Type B pancreatic cell (in vitro differentiated cells): ENCODE measurements around the gene POU2AF2. TPM values are rescaled to one million over a fixed set of nuclear protein-coding genes. Genes with fewer than 3 reads are reported as not detected.

Experiments used
- DNase-seq: peaks from one replicate; pipeline ENCODE4 v3.0.0; 2021; ENCODE audit warnings: mixed read lengths; ENCODE audit not compliant: unreplicated experiment; ENCODE audit errors: extremely low spot score
- H3K27ac Mint-ChIP-seq: 2 replicates; pipeline ENCODE4 v1.8.0; 2021; ENCODE audit warnings: mild to moderate bottlenecking, mixed read lengths
- H3K27me3 Mint-ChIP-seq: 2 replicates; pipeline ENCODE4 v1.8.0; 2021; ENCODE audit warnings: mixed read lengths
- H3K36me3 Mint-ChIP-seq: 2 replicates; pipeline ENCODE4 v1.8.0; 2021; ENCODE audit warnings: mixed read lengths
- H3K4me1 Mint-ChIP-seq: one replicate; pipeline ENCODE4 v1.8.0; 2021; ENCODE audit warnings: mixed read lengths; ENCODE audit not compliant: unreplicated experiment
- H3K4me3 Mint-ChIP-seq: 2 replicates; pipeline ENCODE4 v1.8.0; 2021; ENCODE audit warnings: mild to moderate bottlenecking, mixed read lengths
- H3K9me3 Mint-ChIP-seq: 2 replicates; pipeline ENCODE4 v1.8.0; 2021; ENCODE audit warnings: mixed read lengths
- total RNA-seq: library from RNA; stranded (reverse); gene quantifications from 2 replicates; pipeline ENCODE4 v1.2.1, GENCODE V29; 2021; ENCODE audit warnings: low replicate concordance
- TF ChIP-seq, protein P1 (sequence below): fragments of 200-600 bp; sonication (generic); conservative IDR thresholded peaks from 2 replicates; pipeline ENCODE4 v1.5.0; 2021; ENCODE audit warnings: antibody characterized with exemption, mild to moderate bottlenecking

POU2AF2 gene
- total RNA-seq, 1 donor from 2014 or later, result 0.39 TPM

DNA sequence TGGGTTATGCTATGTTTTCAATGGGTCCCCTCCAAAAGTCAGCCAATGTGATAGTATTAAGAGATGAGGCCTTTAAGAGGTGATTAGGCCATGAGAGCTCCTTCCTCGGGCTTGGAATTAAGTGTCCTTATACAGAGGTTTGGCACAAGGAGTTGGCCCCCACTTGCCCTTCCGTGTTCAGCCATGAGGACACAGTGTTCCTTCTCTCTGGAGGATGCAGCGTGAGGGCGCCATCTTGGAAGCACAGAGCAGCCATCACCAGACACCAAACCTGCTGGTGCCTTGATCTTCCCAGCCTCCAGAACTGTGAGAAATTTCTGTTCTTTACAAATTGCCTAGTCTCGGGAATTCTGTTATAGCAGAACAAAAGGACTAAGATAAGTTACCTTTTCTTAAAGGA is 79.7 kb downstream of the POU2AF2 start:
- TF ChIP-seq, protein P1, sequence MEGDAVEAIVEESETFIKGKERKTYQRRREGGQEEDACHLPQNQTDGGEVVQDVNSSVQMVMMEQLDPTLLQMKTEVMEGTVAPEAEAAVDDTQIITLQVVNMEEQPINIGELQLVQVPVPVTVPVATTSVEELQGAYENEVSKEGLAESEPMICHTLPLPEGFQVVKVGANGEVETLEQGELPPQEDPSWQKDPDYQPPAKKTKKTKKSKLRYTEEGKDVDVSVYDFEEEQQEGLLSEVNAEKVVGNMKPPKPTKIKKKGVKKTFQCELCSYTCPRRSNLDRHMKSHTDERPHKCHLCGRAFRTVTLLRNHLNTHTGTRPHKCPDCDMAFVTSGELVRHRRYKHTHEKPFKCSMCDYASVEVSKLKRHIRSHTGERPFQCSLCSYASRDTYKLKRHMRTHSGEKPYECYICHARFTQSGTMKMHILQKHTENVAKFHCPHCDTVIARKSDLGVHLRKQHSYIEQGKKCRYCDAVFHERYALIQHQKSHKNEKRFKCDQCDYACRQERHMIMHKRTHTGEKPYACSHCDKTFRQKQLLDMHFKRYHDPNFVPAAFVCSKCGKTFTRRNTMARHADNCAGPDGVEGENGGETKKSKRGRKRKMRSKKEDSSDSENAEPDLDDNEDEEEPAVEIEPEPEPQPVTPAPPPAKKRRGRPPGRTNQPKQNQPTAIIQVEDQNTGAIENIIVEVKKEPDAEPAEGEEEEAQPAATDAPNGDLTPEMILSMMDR, result no peak
- H3K9me3 Mint-ChIP-seq, result no peaks in the 10 kb centered on the region
- H3K4me3 Mint-ChIP-seq, result no peak overlapping the region
- no peaks in the 10 kb centered on the region for H3K36me3 Mint-ChIP-seq
- no peak overlapping the region for H3K27ac Mint-ChIP-seq
- peaks cover 7% of the 10 kb centered on the region for H3K4me1 Mint-ChIP-seq
- DNase-seq, result no peak
- H3K27me3 Mint-ChIP-seq, result no peaks in the 10 kb centered on the region

DNA sequence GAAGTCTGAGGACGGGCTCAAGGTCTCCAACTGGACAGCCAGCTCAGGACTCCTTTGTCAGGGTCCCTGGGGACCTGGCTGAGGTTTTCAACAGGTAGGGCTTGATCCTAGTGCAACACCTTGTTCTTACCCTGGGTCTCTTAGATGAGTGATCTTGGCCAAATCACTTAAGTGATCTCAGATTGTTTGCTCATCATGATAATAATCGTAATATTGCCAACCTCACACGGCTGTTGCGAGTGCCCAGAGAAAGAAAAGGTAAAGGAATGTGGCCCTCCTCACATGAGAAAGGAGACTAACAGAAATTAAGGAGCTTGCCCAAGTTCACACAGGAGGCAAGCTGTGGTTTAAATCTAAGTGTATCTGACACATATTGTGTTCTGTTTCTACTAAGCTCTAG is 81.3 kb downstream of the POU2AF2 start:
- Mint-ChIP-seq H3K36me3 (no peaks in the 10 kb centered on the region), H3K27ac (no peak overlapping the region), H3K4me1 (peaks cover 7% of the 10 kb centered on the region), H3K9me3 (no peaks in the 10 kb centered on the region), H3K4me3 (no peak overlapping the region), H3K27me3 (no peaks in the 10 kb centered on the region)
- TF ChIP-seq, protein P1, result no peak
- DNase-seq, result no peak

DNA sequence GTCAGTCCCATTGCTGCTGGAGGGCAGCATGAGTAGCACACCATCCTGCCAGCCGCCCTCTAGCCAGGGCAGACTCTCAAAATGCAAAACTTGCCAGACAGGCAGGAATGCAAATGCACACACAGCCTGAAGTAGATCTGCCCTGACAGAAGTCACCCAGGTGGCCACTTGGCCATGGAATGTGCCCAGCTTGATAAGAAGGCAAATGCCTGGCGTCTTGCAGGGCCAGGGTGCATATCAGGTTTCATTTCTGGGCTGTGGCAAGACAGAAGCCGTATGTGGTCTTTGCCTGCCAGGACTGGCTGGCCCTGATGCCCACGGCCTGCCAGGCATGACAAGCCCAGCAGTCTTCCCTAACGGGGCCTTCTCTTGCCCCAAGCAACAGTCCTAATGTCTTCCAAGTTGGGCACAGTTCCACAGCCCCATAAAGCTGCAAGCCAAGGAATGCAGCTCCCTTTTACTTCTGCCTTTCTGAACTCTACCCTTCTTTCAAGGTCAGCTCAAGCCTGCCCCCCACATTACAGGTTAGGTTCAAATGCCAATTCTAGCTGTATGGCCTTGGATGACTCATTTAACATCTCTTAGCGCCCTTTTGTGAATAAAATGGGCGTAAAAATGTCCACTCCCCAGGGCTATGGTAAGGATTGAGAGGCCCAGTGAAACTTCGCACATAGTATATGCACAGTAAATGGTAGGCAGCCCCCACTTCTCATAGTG is 82.5 kb downstream of the POU2AF2 start:
- Mint-ChIP-seq H3K27me3 (no peaks in the 10 kb centered on the region), H3K36me3 (no peaks in the 10 kb centered on the region), H3K27ac (no peak overlapping the region), H3K9me3 (no peaks in the 10 kb centered on the region), H3K4me3 (no peak overlapping the region), H3K4me1 (peaks cover 7% of the 10 kb centered on the region)
- no peak for DNase-seq
- TF ChIP-seq, protein P1, result no peak

DNA sequence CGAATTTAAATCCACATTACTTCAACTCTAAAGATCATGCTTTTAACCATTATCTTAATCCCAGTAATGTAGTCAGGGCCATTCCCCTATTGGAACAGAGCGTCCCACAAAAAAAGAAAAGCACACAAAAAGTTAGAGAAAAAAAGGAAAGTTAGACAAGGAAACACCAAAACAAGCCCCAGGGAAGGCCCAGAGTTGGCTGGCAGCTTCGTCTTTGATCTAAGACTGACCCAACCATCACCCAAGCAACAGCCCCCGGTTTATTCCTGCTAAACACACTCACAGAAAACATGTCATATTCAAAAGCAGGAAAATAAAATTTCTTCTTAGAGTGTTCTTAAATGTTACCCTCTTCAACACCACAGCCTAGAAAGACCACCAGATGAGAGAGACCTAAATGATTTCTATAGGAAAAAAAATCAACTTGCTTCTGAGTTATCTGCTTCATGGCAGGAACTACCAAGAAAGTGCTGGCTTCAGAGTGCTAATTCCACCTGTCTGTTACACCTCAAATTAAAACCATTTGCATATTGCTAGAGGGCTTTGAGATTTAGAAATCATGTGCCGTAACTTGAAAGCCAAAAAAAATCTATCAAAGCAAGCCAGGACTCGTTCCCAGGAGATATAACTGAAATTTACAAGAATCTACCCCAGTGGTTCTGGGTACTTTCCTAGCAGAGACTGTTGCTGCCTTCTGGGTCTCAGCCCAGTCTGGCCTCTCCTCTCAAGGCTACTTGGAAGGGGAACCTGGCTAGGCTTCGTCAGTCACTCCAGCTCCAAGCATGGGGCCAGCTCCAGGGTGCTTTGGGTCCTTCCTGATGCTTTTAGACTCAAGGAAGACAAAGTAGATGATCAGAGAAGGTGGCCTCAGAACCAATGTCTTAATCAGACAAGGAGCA is 84.0 kb downstream of the POU2AF2 start:
- H3K36me3 Mint-ChIP-seq, result peaks cover 3% of the 10 kb centered on the region
- no peaks in the 10 kb centered on the region for H3K27me3 Mint-ChIP-seq
- TF ChIP-seq, protein P1, result no peak
- no peak overlapping the region for H3K27ac Mint-ChIP-seq
- DNase-seq, result no peak
- no peak overlapping the region for H3K4me3 Mint-ChIP-seq
- H3K9me3 Mint-ChIP-seq, result no peaks in the 10 kb centered on the region
- H3K4me1 Mint-ChIP-seq, result peaks cover 9% of the 10 kb centered on the region

DNA sequence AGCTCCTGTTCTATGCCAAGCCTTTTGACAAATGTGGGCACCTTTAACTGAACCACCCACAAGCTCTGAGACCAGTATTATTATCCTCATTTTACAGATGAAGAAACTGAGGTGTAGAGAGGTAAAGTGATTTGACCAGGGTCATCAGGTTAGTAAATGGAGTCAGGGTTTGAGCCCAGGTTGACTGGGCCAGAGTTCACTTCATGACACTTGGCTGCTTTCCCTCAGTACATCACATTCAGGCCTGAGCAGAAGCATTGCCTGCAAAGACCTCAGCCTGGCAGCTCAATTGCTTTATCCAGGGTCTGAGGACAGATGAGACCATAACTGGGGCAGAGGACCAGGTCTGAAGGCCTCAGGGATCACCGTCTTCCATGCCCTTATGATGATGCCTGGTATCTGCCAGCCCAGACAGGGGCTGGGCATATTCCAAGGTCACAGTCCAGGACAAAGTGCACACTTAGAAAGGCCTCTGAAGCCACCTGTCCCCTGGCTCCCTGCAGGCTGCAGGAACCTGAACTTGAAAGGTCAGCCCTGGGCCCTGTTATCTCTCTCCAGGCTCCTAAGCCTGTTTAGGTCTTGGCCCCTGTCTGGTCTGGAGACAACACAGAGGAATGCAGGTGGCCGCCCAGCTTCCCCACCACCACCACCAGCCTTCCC is 84.8 kb downstream of the POU2AF2 start:
- Mint-ChIP-seq H3K27me3 (no peaks in the 10 kb centered on the region), H3K4me3 (no peak overlapping the region), H3K4me1 (peaks cover 14% of the 10 kb centered on the region), H3K27ac (no peak overlapping the region), H3K9me3 (no peaks in the 10 kb centered on the region), H3K36me3 (peaks cover 3% of the 10 kb centered on the region)
- TF ChIP-seq, protein P1, result no peak
- DNase-seq, result no peak
